MM.1S (cell line): ENCODE data around the gene FAM174C.

Source experiments
- DNase-seq: peaks from one replicate; pipeline ENCODE4 v3.0.0-alpha.2; 2015
- H2AFZ ChIP-seq: fragments of 300-600 bp; sonication (generic); 2 replicates; pipeline ENCODE4 v1.6.0; 2016; ENCODE audit warnings: antibody characterized with exemption, low read length
- H3F3A ChIP-seq: fragments of 300-600 bp; sonication (generic); 2 replicates; pipeline ENCODE4 v1.6.1; 2016; ENCODE audit warnings: mild to moderate bottlenecking, antibody characterized with exemption, low read length, moderate library complexity, mixed read lengths; ENCODE audit not compliant: insufficient read depth
- H3K27ac ChIP-seq: fragments of 300-600 bp; sonication (generic); 2 replicates; pipeline ENCODE4 v1.5.1; 2016; ENCODE audit warnings: mild to moderate bottlenecking, low read length
- H3K27me3 ChIP-seq: fragments of 300-600 bp; sonication (generic); replicated peaks from 2 replicates; pipeline ENCODE4 v1.6.0; 2016; ENCODE audit warnings: low read length; ENCODE audit not compliant: insufficient read depth
- H3K36me3 ChIP-seq: fragments of 300-600 bp; sonication (generic); replicated peaks from 2 replicates; pipeline ENCODE4 v1.6.1; 2016; ENCODE audit warnings: mild to moderate bottlenecking, low read length, mixed read lengths; ENCODE audit not compliant: insufficient read depth
- H3K4me1 ChIP-seq: fragments of 300-600 bp; sonication (generic); 2 replicates; pipeline ENCODE4 v1.6.1; 2016; ENCODE audit warnings: low read length, mixed read lengths
- H3K4me2 ChIP-seq: fragments of 300-600 bp; sonication (generic); 2 replicates; pipeline ENCODE4 v1.6.0; 2016; ENCODE audit warnings: low read depth, low read length
- H3K4me3 ChIP-seq: fragments of 300-600 bp; sonication (generic); 2 replicates; pipeline ENCODE4 v1.5.1; 2016; ENCODE audit warnings: low read length, mixed read lengths
- H3K79me2 ChIP-seq: fragments of 300-600 bp; sonication (generic); 2 replicates; pipeline ENCODE4 v1.6.1; 2016; ENCODE audit warnings: mixed run types, low read length, mixed read lengths
- H3K9ac ChIP-seq: fragments of 300-600 bp; sonication (generic); 2 replicates; pipeline ENCODE4 v1.6.1; 2016; ENCODE audit warnings: low read length, mixed read lengths
- H3K9me2 ChIP-seq: fragments of 300-600 bp; sonication (generic); replicated peaks from 2 replicates; pipeline ENCODE4 v1.6.1; 2016; ENCODE audit warnings: mild to moderate bottlenecking, low read length, mixed read lengths; ENCODE audit not compliant: insufficient read depth
- H3K9me3 ChIP-seq: fragments of 300-600 bp; sonication (generic); replicated peaks from 2 replicates; pipeline ENCODE4 v1.6.1; 2016; ENCODE audit warnings: mild to moderate bottlenecking, low read length, mixed read lengths; ENCODE audit not compliant: insufficient read depth
- H4K20me1 ChIP-seq: fragments of 300-600 bp; sonication (generic); 2 replicates; pipeline ENCODE4 v1.6.1; 2016; ENCODE audit warnings: mild to moderate bottlenecking, low read length, moderate library complexity, mixed read lengths; ENCODE audit not compliant: insufficient read depth
- EZH2 ChIP-seq: fragments of 300-600 bp; sonication (generic); optimal IDR thresholded peaks from 2 replicates; pipeline ENCODE3; 2017; ENCODE audit warnings: low read depth, mild to moderate bottlenecking, antibody characterized with exemption, low read length, mixed read lengths
- EZH2phosphoT487 ChIP-seq: fragments of 300-600 bp; sonication (generic); IDR thresholded peaks from 2 replicates; pipeline ENCODE4 v1.6.1; 2018; ENCODE audit warnings: antibody characterized with exemption, low read length
- TF ChIP-seq, protein P1 (sequence below): fragments of 300-600 bp; sonication (generic); IDR thresholded peaks from 2 replicates; pipeline ENCODE4 v1.5.1; 2016; ENCODE audit warnings: antibody characterized with exemption, low read length, mixed read lengths

FAM174C gene

DNA sequence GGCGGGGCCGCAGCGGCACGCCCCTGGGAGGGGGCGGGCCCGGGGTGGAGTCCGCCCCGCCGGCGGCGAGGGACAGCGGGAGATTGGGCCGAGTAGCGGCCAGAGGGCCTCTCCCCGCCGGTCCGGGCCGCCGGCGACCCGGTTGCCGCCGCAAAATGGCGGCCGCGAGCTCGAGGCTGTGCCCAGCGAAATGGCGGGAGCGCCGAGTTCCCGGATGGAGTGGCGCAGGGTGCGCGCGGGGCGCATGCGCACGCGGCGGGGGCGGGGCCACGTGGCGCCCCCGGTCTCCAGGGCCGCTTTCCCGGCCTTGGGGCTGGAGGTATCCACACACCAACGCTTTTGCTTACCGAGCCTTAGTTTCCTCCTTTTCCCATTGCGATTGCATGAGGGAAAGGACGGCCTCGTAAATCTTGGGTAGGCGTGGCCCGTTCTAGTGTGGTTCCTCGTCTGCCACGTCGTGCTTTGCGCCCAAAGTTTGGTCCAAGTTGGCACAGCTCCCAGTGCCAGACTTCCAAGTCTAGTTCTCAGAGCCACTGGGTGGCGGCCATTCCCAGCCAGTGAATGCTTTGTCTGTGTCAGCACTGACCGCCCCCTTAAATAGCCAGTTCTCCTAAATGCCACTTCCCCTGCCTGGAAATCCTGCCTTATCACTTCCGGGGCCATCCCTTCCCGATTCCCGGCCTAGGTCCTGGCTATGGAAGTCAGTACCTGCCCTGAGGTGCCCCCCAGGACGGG, 5.7 kb upstream of the FAM174C start:
- Histone ChIP-seq H4K20me1 (no peaks in the 10 kb centered on the region), H3K4me2 (peak overlapping the region; percentile 88)
- no peak for TF ChIP-seq EZH2
- TF ChIP-seq, protein P1, sequence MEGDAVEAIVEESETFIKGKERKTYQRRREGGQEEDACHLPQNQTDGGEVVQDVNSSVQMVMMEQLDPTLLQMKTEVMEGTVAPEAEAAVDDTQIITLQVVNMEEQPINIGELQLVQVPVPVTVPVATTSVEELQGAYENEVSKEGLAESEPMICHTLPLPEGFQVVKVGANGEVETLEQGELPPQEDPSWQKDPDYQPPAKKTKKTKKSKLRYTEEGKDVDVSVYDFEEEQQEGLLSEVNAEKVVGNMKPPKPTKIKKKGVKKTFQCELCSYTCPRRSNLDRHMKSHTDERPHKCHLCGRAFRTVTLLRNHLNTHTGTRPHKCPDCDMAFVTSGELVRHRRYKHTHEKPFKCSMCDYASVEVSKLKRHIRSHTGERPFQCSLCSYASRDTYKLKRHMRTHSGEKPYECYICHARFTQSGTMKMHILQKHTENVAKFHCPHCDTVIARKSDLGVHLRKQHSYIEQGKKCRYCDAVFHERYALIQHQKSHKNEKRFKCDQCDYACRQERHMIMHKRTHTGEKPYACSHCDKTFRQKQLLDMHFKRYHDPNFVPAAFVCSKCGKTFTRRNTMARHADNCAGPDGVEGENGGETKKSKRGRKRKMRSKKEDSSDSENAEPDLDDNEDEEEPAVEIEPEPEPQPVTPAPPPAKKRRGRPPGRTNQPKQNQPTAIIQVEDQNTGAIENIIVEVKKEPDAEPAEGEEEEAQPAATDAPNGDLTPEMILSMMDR: no peak
- no peak for TF ChIP-seq EZH2phosphoT487

DNA sequence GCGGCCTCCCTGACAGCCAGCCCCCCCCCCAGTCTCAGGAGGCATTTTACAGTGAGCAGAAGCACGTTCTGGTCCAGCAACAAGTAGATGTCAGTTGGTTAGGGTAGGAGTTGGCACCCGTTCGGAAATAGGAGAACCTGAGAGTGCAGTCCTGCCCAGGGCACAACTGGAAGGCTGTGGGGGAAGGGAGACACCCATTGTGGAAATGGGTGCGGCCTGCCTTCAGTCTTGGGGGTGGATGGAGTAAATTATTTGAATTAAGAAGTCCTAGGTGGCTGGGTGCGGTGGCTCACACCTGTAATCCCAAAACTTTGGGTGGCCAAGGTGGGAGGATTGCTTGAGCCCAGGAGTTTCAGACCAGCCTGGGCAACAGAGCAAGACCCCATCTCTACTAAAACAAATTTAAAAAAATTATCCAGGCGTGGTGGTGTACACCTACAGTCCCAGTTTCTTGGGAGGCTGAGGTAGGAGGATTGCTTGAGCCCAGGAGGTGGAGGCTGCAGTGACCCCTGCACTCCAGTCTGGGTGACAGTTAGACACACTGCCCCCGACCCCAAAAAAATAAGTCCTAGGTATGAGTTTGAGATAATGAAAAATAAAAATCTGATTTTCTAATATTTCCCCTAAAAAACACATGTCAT, 5.0 kb upstream of the FAM174C start:
- peaks cover 37% of the 10 kb centered on the region for H3K36me3 ChIP-seq
- no peaks in the 10 kb centered on the region for H3K9me3 ChIP-seq
- no peak overlapping the region for H2AFZ ChIP-seq
- TF ChIP-seq, protein P1: no peak
- TF ChIP-seq EZH2 (no peak), EZH2phosphoT487 (no peak)
- H3K27me3 ChIP-seq: 0 out of 2 replicates have a peak, but pooled peaks cover 4% of the 10 kb centered on the region
- no peak for DNase-seq
- H3K9me2 ChIP-seq: no peaks in the 10 kb centered on the region
- H3K4me2 ChIP-seq: peak overlapping the region; percentile 88
- H3K27ac ChIP-seq: peak overlapping the region; percentile 67; the same call in 1 of the 2 replicates
- H3K4me1 ChIP-seq: peaks cover 44% of the 10 kb centered on the region
- H3F3A ChIP-seq: peaks cover 49% of the 10 kb centered on the region
- no peaks in the 10 kb centered on the region for H4K20me1 ChIP-seq
- peak overlapping the region; percentile 82 for H3K9ac ChIP-seq
- H3K4me3 ChIP-seq: peak overlapping the region; percentile 92
- H3K79me2 ChIP-seq: peaks cover 55% of the 10 kb centered on the region

More for the DNA sequence above, 5.7 kb upstream of the FAM174C start:
- Histone ChIP-seq H3K36me3 (peaks cover 34% of the 10 kb centered on the region), H2AFZ (no peak overlapping the region), H3K9me2 (no peaks in the 10 kb centered on the region), H3K27me3 (0 out of 2 replicates have a peak, but pooled peaks cover 4% of the 10 kb centered on the region), H3K9ac (peak overlapping the region; percentile 82), H3F3A (peaks cover 44% of the 10 kb centered on the region), H3K4me1 (peaks cover 40% of the 10 kb centered on the region), H3K79me2 (peaks cover 52% of the 10 kb centered on the region), H3K27ac (peak overlapping the region; percentile 67), H3K9me3 (no peaks in the 10 kb centered on the region), H3K4me3 (peak overlapping the region; percentile 92)
- peak; percentile 90 for DNase-seq

DNA sequence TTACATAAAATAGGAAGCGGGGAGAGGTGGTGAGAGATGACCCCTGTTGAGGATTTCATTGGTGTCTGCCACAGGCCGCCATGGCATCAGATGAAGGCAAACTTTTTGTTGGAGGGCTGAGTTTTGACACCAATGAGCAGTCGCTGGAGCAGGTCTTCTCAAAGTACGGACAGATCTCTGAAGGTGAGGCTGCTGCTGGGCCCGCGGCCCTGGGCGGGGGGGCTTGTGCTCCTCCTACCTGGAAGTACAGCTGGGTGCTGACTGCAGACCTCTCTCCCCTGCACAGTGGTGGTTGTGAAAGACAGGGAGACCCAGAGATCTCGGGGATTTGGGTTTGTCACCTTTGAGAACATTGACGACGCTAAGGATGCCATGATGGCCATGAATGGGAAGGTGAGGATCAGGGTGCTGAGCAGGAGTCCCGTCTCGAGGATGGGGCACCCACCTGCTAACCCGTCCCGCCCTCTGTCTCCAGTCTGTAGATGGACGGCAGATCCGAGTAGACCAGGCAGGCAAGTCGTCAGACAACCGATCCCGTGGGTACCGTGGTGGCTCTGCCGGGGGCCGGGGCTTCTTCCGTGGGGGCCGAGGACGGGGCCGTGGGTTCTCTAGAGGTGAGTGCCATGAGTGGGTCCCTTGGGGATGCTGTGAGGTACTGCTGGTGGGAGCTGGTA, 4.3 kb upstream of the FAM174C start:
- Histone ChIP-seq H4K20me1 (no peaks in the 10 kb centered on the region), H3K4me1 (peaks cover 41% of the 10 kb centered on the region), H3K9me2 (no peaks in the 10 kb centered on the region), H3K36me3 (peaks cover 37% of the 10 kb centered on the region), H3K27ac (no peak overlapping the region), H3K27me3 (0 out of 2 replicates have a peak, but pooled peaks cover 4% of the 10 kb centered on the region), H2AFZ (no peak overlapping the region), H3F3A (peaks cover 54% of the 10 kb centered on the region), H3K9me3 (no peaks in the 10 kb centered on the region), H3K4me3 (no peak overlapping the region), H3K79me2 (peaks cover 57% of the 10 kb centered on the region), H3K4me2 (peak overlapping the region; percentile 88; the same call in 1 of the 2 replicates), H3K9ac (no peak overlapping the region)
- no peak for DNase-seq
- TF ChIP-seq EZH2: no peak
- TF ChIP-seq EZH2phosphoT487: no peak
- TF ChIP-seq, protein P1: no peak
